MM.1S (cell line): ENCODE data around the gene TTLL11.
"Not testable (repeated sequence)": the region's sequence is repeated elsewhere in the genome, so short reads cannot be mapped to it uniquely, and the experiment has no call there.

Source experiments
- DNase-seq: peaks from one replicate; pipeline ENCODE4 v3.0.0-alpha.2; 2015
- H2AFZ ChIP-seq: fragments of 300-600 bp; sonication (generic); 2 replicates; pipeline ENCODE4 v1.6.0; 2016; ENCODE audit warnings: antibody characterized with exemption, low read length
- H3F3A ChIP-seq: fragments of 300-600 bp; sonication (generic); 2 replicates; pipeline ENCODE4 v1.6.1; 2016; ENCODE audit warnings: mild to moderate bottlenecking, antibody characterized with exemption, low read length, moderate library complexity, mixed read lengths; ENCODE audit not compliant: insufficient read depth
- H3K27ac ChIP-seq: fragments of 300-600 bp; sonication (generic); 2 replicates; pipeline ENCODE4 v1.5.1; 2016; ENCODE audit warnings: mild to moderate bottlenecking, low read length
- H3K27me3 ChIP-seq: fragments of 300-600 bp; sonication (generic); replicated peaks from 2 replicates; pipeline ENCODE4 v1.6.0; 2016; ENCODE audit warnings: low read length; ENCODE audit not compliant: insufficient read depth
- H3K36me3 ChIP-seq: fragments of 300-600 bp; sonication (generic); replicated peaks from 2 replicates; pipeline ENCODE4 v1.6.1; 2016; ENCODE audit warnings: mild to moderate bottlenecking, low read length, mixed read lengths; ENCODE audit not compliant: insufficient read depth
- H3K4me1 ChIP-seq: fragments of 300-600 bp; sonication (generic); 2 replicates; pipeline ENCODE4 v1.6.1; 2016; ENCODE audit warnings: low read length, mixed read lengths
- H3K4me2 ChIP-seq: fragments of 300-600 bp; sonication (generic); 2 replicates; pipeline ENCODE4 v1.6.0; 2016; ENCODE audit warnings: low read depth, low read length
- H3K4me3 ChIP-seq: fragments of 300-600 bp; sonication (generic); 2 replicates; pipeline ENCODE4 v1.5.1; 2016; ENCODE audit warnings: low read length, mixed read lengths
- H3K79me2 ChIP-seq: fragments of 300-600 bp; sonication (generic); 2 replicates; pipeline ENCODE4 v1.6.1; 2016; ENCODE audit warnings: mixed run types, low read length, mixed read lengths
- H3K9ac ChIP-seq: fragments of 300-600 bp; sonication (generic); 2 replicates; pipeline ENCODE4 v1.6.1; 2016; ENCODE audit warnings: low read length, mixed read lengths
- H3K9me2 ChIP-seq: fragments of 300-600 bp; sonication (generic); replicated peaks from 2 replicates; pipeline ENCODE4 v1.6.1; 2016; ENCODE audit warnings: mild to moderate bottlenecking, low read length, mixed read lengths; ENCODE audit not compliant: insufficient read depth
- H3K9me3 ChIP-seq: fragments of 300-600 bp; sonication (generic); replicated peaks from 2 replicates; pipeline ENCODE4 v1.6.1; 2016; ENCODE audit warnings: mild to moderate bottlenecking, low read length, mixed read lengths; ENCODE audit not compliant: insufficient read depth
- H4K20me1 ChIP-seq: fragments of 300-600 bp; sonication (generic); 2 replicates; pipeline ENCODE4 v1.6.1; 2016; ENCODE audit warnings: mild to moderate bottlenecking, low read length, moderate library complexity, mixed read lengths; ENCODE audit not compliant: insufficient read depth
- EZH2 ChIP-seq: fragments of 300-600 bp; sonication (generic); optimal IDR thresholded peaks from 2 replicates; pipeline ENCODE3; 2017; ENCODE audit warnings: low read depth, mild to moderate bottlenecking, antibody characterized with exemption, low read length, mixed read lengths
- EZH2phosphoT487 ChIP-seq: fragments of 300-600 bp; sonication (generic); IDR thresholded peaks from 2 replicates; pipeline ENCODE4 v1.6.1; 2018; ENCODE audit warnings: antibody characterized with exemption, low read length
- TF ChIP-seq, protein P1 (sequence below): fragments of 300-600 bp; sonication (generic); IDR thresholded peaks from 2 replicates; pipeline ENCODE4 v1.5.1; 2016; ENCODE audit warnings: antibody characterized with exemption, low read length, mixed read lengths

The TTLL11 gene

DNA sequence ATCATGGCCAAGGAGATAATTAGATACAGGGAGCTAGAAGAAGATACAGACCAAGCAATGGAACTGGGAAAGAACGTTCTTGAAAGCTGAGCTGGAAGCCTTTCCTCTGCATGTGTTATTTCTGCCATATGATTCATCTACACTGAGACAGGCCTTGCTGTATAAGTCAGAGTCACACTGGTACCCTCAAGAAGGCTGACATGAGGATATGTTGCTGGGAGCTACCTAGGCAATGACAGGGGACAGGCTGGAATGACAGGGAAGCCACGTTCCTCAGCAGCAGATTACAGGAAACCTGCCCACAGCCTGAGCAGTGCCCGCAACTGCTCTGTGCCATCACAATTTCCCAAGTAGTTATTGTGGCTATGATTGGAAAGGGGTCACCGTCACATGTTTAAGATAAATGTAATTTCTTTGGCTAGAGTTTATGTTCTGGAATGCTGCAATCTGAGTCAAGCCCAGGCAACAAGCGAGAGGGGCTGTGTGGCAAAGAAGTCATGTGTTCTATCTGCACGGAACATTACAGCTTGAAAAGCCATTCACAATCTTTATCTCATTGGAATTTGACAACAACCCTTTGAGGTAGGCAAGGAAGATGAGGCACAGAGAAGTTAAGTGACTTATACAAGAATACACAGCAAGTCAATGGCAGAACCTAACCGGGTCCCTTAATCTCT, 108.2 kb downstream of the TTLL11 start:
- DNase-seq, result no peak
- no peak for TF ChIP-seq EZH2phosphoT487
- TF ChIP-seq EZH2, result no peak
- TF ChIP-seq, protein P1, sequence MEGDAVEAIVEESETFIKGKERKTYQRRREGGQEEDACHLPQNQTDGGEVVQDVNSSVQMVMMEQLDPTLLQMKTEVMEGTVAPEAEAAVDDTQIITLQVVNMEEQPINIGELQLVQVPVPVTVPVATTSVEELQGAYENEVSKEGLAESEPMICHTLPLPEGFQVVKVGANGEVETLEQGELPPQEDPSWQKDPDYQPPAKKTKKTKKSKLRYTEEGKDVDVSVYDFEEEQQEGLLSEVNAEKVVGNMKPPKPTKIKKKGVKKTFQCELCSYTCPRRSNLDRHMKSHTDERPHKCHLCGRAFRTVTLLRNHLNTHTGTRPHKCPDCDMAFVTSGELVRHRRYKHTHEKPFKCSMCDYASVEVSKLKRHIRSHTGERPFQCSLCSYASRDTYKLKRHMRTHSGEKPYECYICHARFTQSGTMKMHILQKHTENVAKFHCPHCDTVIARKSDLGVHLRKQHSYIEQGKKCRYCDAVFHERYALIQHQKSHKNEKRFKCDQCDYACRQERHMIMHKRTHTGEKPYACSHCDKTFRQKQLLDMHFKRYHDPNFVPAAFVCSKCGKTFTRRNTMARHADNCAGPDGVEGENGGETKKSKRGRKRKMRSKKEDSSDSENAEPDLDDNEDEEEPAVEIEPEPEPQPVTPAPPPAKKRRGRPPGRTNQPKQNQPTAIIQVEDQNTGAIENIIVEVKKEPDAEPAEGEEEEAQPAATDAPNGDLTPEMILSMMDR, result no peak

DNA sequence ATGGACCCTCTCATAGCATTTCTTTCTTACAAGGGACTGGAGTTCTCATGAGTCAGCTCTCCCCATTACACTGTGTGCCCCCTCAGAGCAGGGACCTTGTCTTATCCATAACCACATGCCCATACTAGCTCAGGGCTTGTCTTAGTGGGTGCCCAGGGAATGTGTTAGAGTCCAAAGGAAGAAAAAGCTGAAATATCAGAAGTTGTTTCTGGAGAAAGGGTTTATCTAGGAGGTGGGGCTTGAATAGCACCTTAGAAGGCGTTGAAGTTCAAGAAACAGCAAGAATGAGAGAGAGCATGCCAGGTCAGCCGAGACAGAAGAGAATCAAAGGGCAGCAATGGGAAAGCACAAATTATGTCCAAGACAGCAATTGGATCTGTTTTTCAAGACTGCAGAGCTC, 109.4 kb downstream of the TTLL11 start:
- no peak overlapping the region for H2AFZ ChIP-seq
- no peaks in the 10 kb centered on the region for H3K27me3 ChIP-seq
- no peaks in the 10 kb centered on the region for H3K9me2 ChIP-seq
- DNase-seq, result no peak
- H3K27ac ChIP-seq, result no peak overlapping the region
- H3K36me3 ChIP-seq, result no peaks in the 10 kb centered on the region
- H3K9ac ChIP-seq, result no peak overlapping the region
- H3K79me2 ChIP-seq, result no peaks in the 10 kb centered on the region
- TF ChIP-seq, protein P1, result no peak
- no peak for TF ChIP-seq EZH2phosphoT487
- no peak for TF ChIP-seq EZH2
- no peak overlapping the region for H3K4me3 ChIP-seq
- no peak overlapping the region for H3K4me2 ChIP-seq
- H3K9me3 ChIP-seq, result no peaks in the 10 kb centered on the region
- H3K4me1 ChIP-seq, result no peaks in the 10 kb centered on the region
- no peaks in the 10 kb centered on the region for H4K20me1 ChIP-seq
- no peaks in the 10 kb centered on the region for H3F3A ChIP-seq

More for the DNA sequence above, 108.2 kb downstream of the TTLL11 start:
- H2AFZ ChIP-seq, result no peak overlapping the region
- H3K27ac ChIP-seq, result no peak overlapping the region
- H3K9me3 ChIP-seq, result no peaks in the 10 kb centered on the region
- H4K20me1 ChIP-seq, result no peaks in the 10 kb centered on the region
- no peaks in the 10 kb centered on the region for H3K79me2 ChIP-seq
- H3K4me3 ChIP-seq, result no peak overlapping the region
- no peaks in the 10 kb centered on the region for H3K9me2 ChIP-seq
- no peaks in the 10 kb centered on the region for H3K36me3 ChIP-seq
- H3K9ac ChIP-seq, result no peak overlapping the region
- H3K27me3 ChIP-seq, result no peaks in the 10 kb centered on the region
- H3K4me1 ChIP-seq, result no peaks in the 10 kb centered on the region
- no peak overlapping the region for H3K4me2 ChIP-seq
- no peaks in the 10 kb centered on the region for H3F3A ChIP-seq

DNA sequence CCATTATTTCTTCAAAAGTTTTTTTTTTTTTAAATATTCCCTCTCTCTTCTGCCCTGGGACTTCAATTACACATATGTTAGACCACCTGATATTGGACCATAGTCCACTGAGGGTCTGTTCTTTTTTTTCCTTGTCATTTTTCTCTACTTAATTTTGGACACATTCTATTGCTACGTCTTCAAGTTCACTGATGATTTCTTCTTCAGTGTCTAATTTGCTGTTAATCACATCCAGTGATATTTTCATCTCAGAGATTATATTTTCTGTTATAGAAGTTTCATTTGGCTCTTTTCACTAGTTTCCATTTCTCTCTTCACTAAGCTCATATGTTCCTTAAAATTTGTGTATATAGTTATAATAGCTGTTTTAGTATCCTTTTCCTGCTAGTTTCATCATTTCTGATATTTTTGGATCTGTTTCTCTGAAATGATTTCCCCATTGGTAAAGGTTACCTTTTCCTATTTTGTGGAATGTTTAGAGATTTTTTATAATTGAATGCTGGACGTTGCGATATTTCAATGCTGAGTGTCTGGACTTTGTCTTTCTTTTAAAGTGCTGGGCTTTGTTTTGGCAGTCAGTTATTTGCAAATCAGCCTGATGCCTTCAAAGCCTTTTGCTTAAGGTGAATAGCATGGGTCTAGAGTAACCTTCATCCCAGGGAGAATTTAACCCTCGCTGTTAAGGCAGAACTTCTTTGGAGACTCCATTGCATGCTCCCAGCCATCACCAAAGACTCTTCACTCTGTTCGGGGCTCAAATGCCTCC, 111.8 kb downstream of the TTLL11 start:
- no peaks in the 10 kb centered on the region for H3F3A ChIP-seq
- no peaks in the 10 kb centered on the region for H3K79me2 ChIP-seq
- H2AFZ ChIP-seq, result no peak overlapping the region
- no peak for DNase-seq
- no peaks in the 10 kb centered on the region for H4K20me1 ChIP-seq
- no peaks in the 10 kb centered on the region for H3K9me3 ChIP-seq
- TF ChIP-seq EZH2 (no peak), EZH2phosphoT487 (no peak)
- TF ChIP-seq, protein P1, result no peak
- H3K4me3 ChIP-seq, result no peak overlapping the region
- no peaks in the 10 kb centered on the region for H3K27me3 ChIP-seq
- no peaks in the 10 kb centered on the region for H3K9me2 ChIP-seq
- no peak overlapping the region for H3K9ac ChIP-seq
- no peaks in the 10 kb centered on the region for H3K4me1 ChIP-seq
- no peaks in the 10 kb centered on the region for H3K36me3 ChIP-seq
- no peak overlapping the region for H3K27ac ChIP-seq
- H3K4me2 ChIP-seq, result no peak overlapping the region

DNA sequence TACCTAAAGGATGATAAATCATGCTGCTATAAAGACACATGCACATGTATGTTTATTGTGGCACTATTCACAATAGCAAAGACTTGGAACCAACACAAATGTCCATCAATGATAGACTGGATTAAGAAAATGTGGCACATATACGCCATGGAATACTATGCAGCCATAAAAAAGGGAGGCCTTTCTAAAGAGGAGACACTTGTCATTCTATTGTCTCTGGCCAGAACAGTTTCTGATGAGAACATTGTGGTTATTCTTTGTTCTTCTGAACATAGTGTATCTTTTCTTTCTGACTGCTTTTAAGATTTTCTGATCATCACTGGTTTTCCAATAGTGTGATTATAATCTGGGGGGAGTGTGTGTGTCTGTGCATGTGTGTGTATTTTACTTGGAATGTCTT, 112.4 kb downstream of the TTLL11 start:
- not testable (repeated sequence) for DNase-seq, H3K4me3 ChIP-seq, H3K4me2 ChIP-seq, H2AFZ ChIP-seq, H3K9ac ChIP-seq, H4K20me1 ChIP-seq, H3K9me2 ChIP-seq, H3K27ac ChIP-seq, H3K9me3 ChIP-seq, H3K79me2 ChIP-seq, H3K27me3 ChIP-seq, H3K4me1 ChIP-seq, H3K36me3 ChIP-seq, H3F3A ChIP-seq
